ENCODE results near the gene TEX30. TPM values are rescaled to one million over a fixed set of nuclear protein-coding genes. Genes with fewer than 3 reads are reported as not detected.

Gene TEX30
- polyA plus RNA-seq, 1 donor, result 33.9 TPM

GRCh38 chr13:102721800-102722231, 51.8 kb downstream of the TEX30 start:
- no peak for DNase-seq

GRCh38 chr13:102718746-102719145, 54.8 kb downstream of the TEX30 start:
- DNase-seq, result no peak

Other genes with a start within 250 kb of the TEX30 start
- 71.7 TPM for gene TPP2, start 176.8 kb downstream of the TEX30 start, polyA plus RNA-seq (ENCODE audit: insufficient read length)
- not detected for gene METTL21C, start 78.7 kb downstream of the TEX30 start, polyA plus RNA-seq (ENCODE audit: insufficient read length)
- gene POGLUT2, start 25.2 kb upstream of the TEX30 start, polyA plus RNA-seq (ENCODE audit: insufficient read length), result 48.2 TPM
- gene BIVM, start 25.3 kb upstream of the TEX30 start, polyA plus RNA-seq (ENCODE audit: insufficient read length), result 78.5 TPM
- gene ERCC5, start 72.2 kb upstream of the TEX30 start, polyA plus RNA-seq (ENCODE audit: insufficient read length), result 82.1 TPM

All from left kidney (tissue), 2 donors.